Body of pancreas (tissue), 4 donors: ENCODE measurements around the gene COG3.

Experiments used
- POLR2A ChIP-seq, 3 donors: fragments of 450-650 bp; IDR thresholded peaks; one replicate each; pipeline ENCODE4 v1.6.1; 2016; ENCODE audit warnings: antibody characterized with exemption in 3 of 3, mild to moderate bottlenecking in 2 of 3
- TF ChIP-seq, protein P1 (sequence below), 7 experiments: fragments of 450-650 bp in 4 of 7; fragments of 200-600 bp in 3 of 7; sonication (generic) in 3 of 7; IDR thresholded peaks; one replicate each; pipeline ENCODE4 v1.5.1; 2016 to 2019; ENCODE audit warnings: antibody characterized with exemption in 7 of 7

GRCh38 chr13:45519493-45519892 is 54.8 kb downstream of the COG3 start:
- TF ChIP-seq, protein P1, sequence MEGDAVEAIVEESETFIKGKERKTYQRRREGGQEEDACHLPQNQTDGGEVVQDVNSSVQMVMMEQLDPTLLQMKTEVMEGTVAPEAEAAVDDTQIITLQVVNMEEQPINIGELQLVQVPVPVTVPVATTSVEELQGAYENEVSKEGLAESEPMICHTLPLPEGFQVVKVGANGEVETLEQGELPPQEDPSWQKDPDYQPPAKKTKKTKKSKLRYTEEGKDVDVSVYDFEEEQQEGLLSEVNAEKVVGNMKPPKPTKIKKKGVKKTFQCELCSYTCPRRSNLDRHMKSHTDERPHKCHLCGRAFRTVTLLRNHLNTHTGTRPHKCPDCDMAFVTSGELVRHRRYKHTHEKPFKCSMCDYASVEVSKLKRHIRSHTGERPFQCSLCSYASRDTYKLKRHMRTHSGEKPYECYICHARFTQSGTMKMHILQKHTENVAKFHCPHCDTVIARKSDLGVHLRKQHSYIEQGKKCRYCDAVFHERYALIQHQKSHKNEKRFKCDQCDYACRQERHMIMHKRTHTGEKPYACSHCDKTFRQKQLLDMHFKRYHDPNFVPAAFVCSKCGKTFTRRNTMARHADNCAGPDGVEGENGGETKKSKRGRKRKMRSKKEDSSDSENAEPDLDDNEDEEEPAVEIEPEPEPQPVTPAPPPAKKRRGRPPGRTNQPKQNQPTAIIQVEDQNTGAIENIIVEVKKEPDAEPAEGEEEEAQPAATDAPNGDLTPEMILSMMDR (IDR thresholded peaks at IDR 0.05): no peak
- TF ChIP-seq POLR2A (IDR thresholded peaks at IDR 0.05): no peak
